Ishikawa (cell line): ENCODE measurements around the gene CADPS.

Experiments
- CEBPB ChIP-seq: IDR thresholded peaks from 2 replicates; pipeline ENCODE4 v1.6.1; 2012
- CREB1 ChIP-seq: IDR thresholded peaks from 2 replicates; pipeline ENCODE4 v1.6.1; 2012; ENCODE audit warnings: low read depth
- EGR1 ChIP-seq: IDR thresholded peaks from 2 replicates; pipeline ENCODE4 v1.6.1; 2012
- EP300 ChIP-seq: IDR thresholded peaks from 2 replicates; pipeline ENCODE4 v1.6.1; 2012; ENCODE audit warnings: borderline replicate concordance
- MAX ChIP-seq: IDR thresholded peaks from 2 replicates; pipeline ENCODE4 v1.6.1; 2012
- NFIC ChIP-seq: IDR thresholded peaks from 2 replicates; pipeline ENCODE4 v1.6.1; 2012
- REST ChIP-seq: IDR thresholded peaks from 2 replicates; pipeline ENCODE4 v1.6.1; 2012; ENCODE audit warnings: low read depth, mild to moderate bottlenecking
- TCF12 ChIP-seq: IDR thresholded peaks from 2 replicates; pipeline ENCODE4 v1.6.1; 2012; ENCODE audit warnings: low read depth
- TEAD4 ChIP-seq: IDR thresholded peaks from 2 replicates; pipeline ENCODE4 v1.6.1; 2012
- USF1 ChIP-seq: IDR thresholded peaks from 2 replicates; pipeline ENCODE4 v1.6.1; 2012

- no peak for TF ChIP-seq NFIC
- no peak for TF ChIP-seq EP300
- no peak for TF ChIP-seq TCF12
- TF ChIP-seq MAX, result no peak
- TF ChIP-seq USF1, result no peak
- no peak for TF ChIP-seq CEBPB
- TF ChIP-seq CREB1, result no peak
- no peak for TF ChIP-seq EGR1
- TF ChIP-seq TEAD4, result no peak
- TF ChIP-seq REST, result no peak
These were observed 44.7 kb upstream of the CADPS start for GRCh38 chr3:62919784-62920465.
